GM23338 (cell line): ENCODE results near the gene MMP25. TPM values are rescaled to one million over a fixed set of nuclear protein-coding genes. Genes with fewer than 3 reads are reported as not detected.

Experiments used
- ATAC-seq: fragments of 200-7000 bp; cut with Tn5 transposase; 3 replicates; pipeline ENCODE4 v1.9.1; 2020
- DNase-seq: peaks from one replicate; pipeline ENCODE4 v3.0.0-alpha.2; 2015; ENCODE audit warnings: low spot score
- H2AFZ ChIP-seq: fragments of 200-600 bp; sonication (generic); 2 replicates; pipeline ENCODE4 v1.8.0; 2016; ENCODE audit warnings: antibody characterized with exemption, mild to moderate bottlenecking, moderate library complexity
- H3F3A ChIP-seq: fragments of 200-600 bp; sonication (generic); replicated peaks from 2 replicates; pipeline ENCODE4 v1.8.0; 2017; ENCODE audit warnings: antibody characterized with exemption, mixed run types, low read depth
- H3K27ac ChIP-seq: fragments of 200-600 bp; sonication (generic); 2 replicates; pipeline ENCODE4 v1.6.1; 2016; ENCODE audit warnings: low read depth
- H3K27me3 ChIP-seq: fragments of 200-600 bp; sonication (generic); 2 replicates; pipeline ENCODE4 v1.8.0; 2016; ENCODE audit warnings: mild to moderate bottlenecking, mixed run types, moderate library complexity; ENCODE audit not compliant: insufficient read depth
- H3K36me3 ChIP-seq: fragments of 200-600 bp; sonication (generic); 2 replicates; pipeline ENCODE4 v1.8.0; 2016; ENCODE audit warnings: mild to moderate bottlenecking; ENCODE audit not compliant: insufficient read depth
- H3K4me1 ChIP-seq: fragments of 200-600 bp; sonication (generic); 2 replicates; pipeline ENCODE4 v1.8.0; 2016; ENCODE audit warnings: mild to moderate bottlenecking, moderate library complexity; ENCODE audit not compliant: insufficient read depth
- H3K4me2 ChIP-seq: fragments of 200-600 bp; sonication (generic); 2 replicates; pipeline ENCODE4 v1.7.1; 2017; ENCODE audit warnings: mixed run types
- H3K4me3 ChIP-seq: fragments of 200-600 bp; sonication (generic); 2 replicates; pipeline ENCODE4 v1.6.1; 2016; ENCODE audit warnings: mixed run types
- H3K79me2 ChIP-seq: fragments of 200-600 bp; sonication (generic); replicated peaks from 2 replicates; pipeline ENCODE4 v1.8.0; 2017; ENCODE audit warnings: mild to moderate bottlenecking; ENCODE audit not compliant: insufficient read depth
- H3K9me2 ChIP-seq: fragments of 200-600 bp; sonication (generic); 2 replicates; pipeline ENCODE4 v1.8.0; 2017; ENCODE audit not compliant: insufficient read depth
- H4K20me1 ChIP-seq: fragments of 200-600 bp; sonication (generic); replicated peaks from 2 replicates; pipeline ENCODE4 v1.8.0; 2017; ENCODE audit warnings: mild to moderate bottlenecking; ENCODE audit not compliant: insufficient read depth
- H3K27ac Mint-ChIP-seq: 2 replicates; pipeline ENCODE4 v1.8.0; 2020; ENCODE audit warnings: inconsistent platforms, mild to moderate bottlenecking, moderate library complexity, mixed read lengths
- H3K27me3 Mint-ChIP-seq: 3 replicates; pipeline ENCODE4 v1.8.0; 2022; ENCODE audit warnings: low read depth, mild to moderate bottlenecking, moderate library complexity, mixed read lengths, inconsistent platforms; ENCODE audit not compliant: insufficient read depth, poor library complexity
- H3K36me3 Mint-ChIP-seq: 3 replicates; pipeline ENCODE4 v1.8.0; 2021; ENCODE audit warnings: low read depth, mild to moderate bottlenecking, inconsistent platforms, moderate library complexity, mixed read lengths
- H3K4me1 Mint-ChIP-seq: 3 replicates; pipeline ENCODE4 v1.8.0; 2020; ENCODE audit warnings: mild to moderate bottlenecking, inconsistent platforms, mixed read lengths
- H3K4me3 Mint-ChIP-seq: 3 replicates; pipeline ENCODE4 v1.8.0; 2021; ENCODE audit warnings: moderate library complexity, mild to moderate bottlenecking, inconsistent platforms, mixed read lengths
- H3K9me3 Mint-ChIP-seq: 3 replicates; pipeline ENCODE4 v1.8.0; 2020; ENCODE audit warnings: moderate library complexity, mild to moderate bottlenecking, inconsistent platforms, mixed read lengths
- CREB1 ChIP-seq: fragments of 250-450 bp; sonication (Bioruptor Pico); IDR thresholded peaks from 2 replicates; pipeline ENCODE4 v1.5.0; 2020; ENCODE audit warnings: low read depth, mild to moderate bottlenecking, moderate library complexity
- JUNB ChIP-seq: IDR thresholded peaks from one replicate; pipeline ENCODE4 v1.6.1; 2016; ENCODE audit warnings: antibody characterized with exemption; ENCODE audit not compliant: unreplicated experiment
- STAT1 ChIP-seq: IDR thresholded peaks from one replicate; pipeline ENCODE4 v1.6.1; 2016; ENCODE audit warnings: antibody characterized with exemption; ENCODE audit not compliant: unreplicated experiment
- ZNF114 ChIP-seq: fragments of 250-450 bp; sonication (Bioruptor Pico); IDR thresholded peaks from 2 replicates; pipeline ENCODE4 v1.5.0; 2020; ENCODE audit warnings: mild to moderate bottlenecking, moderate library complexity
- ZNF331 ChIP-seq: fragments of 250-450 bp; sonication (Bioruptor Pico); IDR thresholded peaks from 2 replicates; pipeline ENCODE4 v1.5.0; 2020; ENCODE audit warnings: low read depth, mild to moderate bottlenecking, moderate library complexity
- polyA plus RNA-seq: library from polyadenylated mRNA; unstranded; fragments of >200 nt; fragmentation: Nextera tagmentation; extraction: Ambion mirVana; gene quantifications from 2 replicates; pipeline ENCODE4 v1.2.1, GENCODE V29; 2016
- total RNA-seq: library from RNA; depleted of rRNA; stranded (reverse); fragments of >200 nt; shearing (Covaris generic); gene quantifications from 2 replicates; pipeline ENCODE4 v1.2.3, GENCODE V29; 2014
- TF ChIP-seq, protein P1 (sequence below): IDR thresholded peaks from 2 replicates; pipeline ENCODE4 v1.6.1; 2016; ENCODE audit warnings: antibody characterized with exemption
- TF ChIP-seq, protein P2 (sequence below), 2 experiments: fragments of 200-600 bp in 1 of 2; sonication (generic) in 1 of 2; conservative IDR thresholded peaks; 2 replicates each; pipeline versions ENCODE4 v1.5.1 to v1.6.1; 2016 to 2017; ENCODE audit warnings: antibody characterized with exemption in 2 of 2, low read depth in 2 of 2, mild to moderate bottlenecking in 2 of 2, moderate library complexity in 1 of 2
- TF ChIP-seq, protein P3 (sequence below): IDR thresholded peaks from one replicate; pipeline ENCODE4 v1.6.1; 2018; ENCODE audit warnings: antibody characterized with exemption; ENCODE audit not compliant: unreplicated experiment
- TF ChIP-seq, protein P4 (sequence below): fragments of 250-450 bp; sonication (Bioruptor Pico); IDR thresholded peaks from 2 replicates; pipeline ENCODE4 v1.5.0; 2020; ENCODE audit warnings: mild to moderate bottlenecking, moderate library complexity

The MMP25 gene
- total and polyA plus RNA-seq, 2 experiments from 2014 or later = 7.7 to 15.9 TPM

DNA sequence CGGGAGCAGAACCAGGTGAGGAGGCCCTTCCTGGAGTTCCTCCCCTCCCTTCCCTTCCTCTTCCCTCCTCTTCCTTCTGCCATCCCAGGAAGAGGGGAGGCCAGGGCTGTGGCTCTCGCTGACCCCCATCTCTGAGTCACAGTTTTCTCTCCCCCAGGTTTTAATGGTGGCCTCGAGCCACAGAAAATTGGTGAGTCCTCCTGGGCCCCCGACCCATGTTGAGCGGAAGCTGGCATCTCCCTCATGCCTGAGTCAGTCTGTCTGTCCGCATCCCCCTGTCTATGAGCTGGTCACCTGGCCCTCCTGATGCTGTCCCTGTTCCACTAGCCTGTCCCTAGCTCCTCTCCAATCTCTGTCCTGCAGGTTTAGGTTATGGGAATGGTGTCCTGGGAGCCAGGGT is 46.4 kb upstream of the MMP25 start:
- Histone ChIP-seq H3K79me2 (no peaks in the 10 kb centered on the region), H2AFZ (no peak overlapping the region), H3K27ac (no peak overlapping the region), H3K4me1 (peaks cover 5% of the 10 kb centered on the region; the same call in 1 of the 2 replicates), H3K27me3 (no peaks in the 10 kb centered on the region), H4K20me1 (no peaks in the 10 kb centered on the region), H3K4me2 (no peak overlapping the region), H3F3A (no peaks in the 10 kb centered on the region; the same call in 1 of the 2 replicates), H3K4me3 (no peak overlapping the region), H3K36me3 (no peaks in the 10 kb centered on the region), H3K9me2 (no peaks in the 10 kb centered on the region)
- DNase-seq = no peak
- Mint-ChIP-seq H3K27ac (no peak overlapping the region), H3K4me3 (no peak overlapping the region; the same call in 2 of the 3 replicates), H3K36me3 (peaks cover 4% of the 10 kb centered on the region; the same call in 1 of the 3 replicates), H3K9me3 (no peaks in the 10 kb centered on the region), H3K4me1 (peaks cover 12% of the 10 kb centered on the region; the same call in 2 of the 3 replicates), H3K27me3 (peaks cover 3% of the 10 kb centered on the region)
- TF ChIP-seq JUNB = no peak
- TF ChIP-seq, protein P1, sequence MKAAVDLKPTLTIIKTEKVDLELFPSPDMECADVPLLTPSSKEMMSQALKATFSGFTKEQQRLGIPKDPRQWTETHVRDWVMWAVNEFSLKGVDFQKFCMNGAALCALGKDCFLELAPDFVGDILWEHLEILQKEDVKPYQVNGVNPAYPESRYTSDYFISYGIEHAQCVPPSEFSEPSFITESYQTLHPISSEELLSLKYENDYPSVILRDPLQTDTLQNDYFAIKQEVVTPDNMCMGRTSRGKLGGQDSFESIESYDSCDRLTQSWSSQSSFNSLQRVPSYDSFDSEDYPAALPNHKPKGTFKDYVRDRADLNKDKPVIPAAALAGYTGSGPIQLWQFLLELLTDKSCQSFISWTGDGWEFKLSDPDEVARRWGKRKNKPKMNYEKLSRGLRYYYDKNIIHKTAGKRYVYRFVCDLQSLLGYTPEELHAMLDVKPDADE = no peak
- TF ChIP-seq ZNF114 = no peak
- TF ChIP-seq, protein P2, sequence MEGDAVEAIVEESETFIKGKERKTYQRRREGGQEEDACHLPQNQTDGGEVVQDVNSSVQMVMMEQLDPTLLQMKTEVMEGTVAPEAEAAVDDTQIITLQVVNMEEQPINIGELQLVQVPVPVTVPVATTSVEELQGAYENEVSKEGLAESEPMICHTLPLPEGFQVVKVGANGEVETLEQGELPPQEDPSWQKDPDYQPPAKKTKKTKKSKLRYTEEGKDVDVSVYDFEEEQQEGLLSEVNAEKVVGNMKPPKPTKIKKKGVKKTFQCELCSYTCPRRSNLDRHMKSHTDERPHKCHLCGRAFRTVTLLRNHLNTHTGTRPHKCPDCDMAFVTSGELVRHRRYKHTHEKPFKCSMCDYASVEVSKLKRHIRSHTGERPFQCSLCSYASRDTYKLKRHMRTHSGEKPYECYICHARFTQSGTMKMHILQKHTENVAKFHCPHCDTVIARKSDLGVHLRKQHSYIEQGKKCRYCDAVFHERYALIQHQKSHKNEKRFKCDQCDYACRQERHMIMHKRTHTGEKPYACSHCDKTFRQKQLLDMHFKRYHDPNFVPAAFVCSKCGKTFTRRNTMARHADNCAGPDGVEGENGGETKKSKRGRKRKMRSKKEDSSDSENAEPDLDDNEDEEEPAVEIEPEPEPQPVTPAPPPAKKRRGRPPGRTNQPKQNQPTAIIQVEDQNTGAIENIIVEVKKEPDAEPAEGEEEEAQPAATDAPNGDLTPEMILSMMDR (conservative IDR thresholded peaks at IDR 0.05; ENCODE audit: low read depth in 2 of 2) = no peak
- TF ChIP-seq, protein P3, sequence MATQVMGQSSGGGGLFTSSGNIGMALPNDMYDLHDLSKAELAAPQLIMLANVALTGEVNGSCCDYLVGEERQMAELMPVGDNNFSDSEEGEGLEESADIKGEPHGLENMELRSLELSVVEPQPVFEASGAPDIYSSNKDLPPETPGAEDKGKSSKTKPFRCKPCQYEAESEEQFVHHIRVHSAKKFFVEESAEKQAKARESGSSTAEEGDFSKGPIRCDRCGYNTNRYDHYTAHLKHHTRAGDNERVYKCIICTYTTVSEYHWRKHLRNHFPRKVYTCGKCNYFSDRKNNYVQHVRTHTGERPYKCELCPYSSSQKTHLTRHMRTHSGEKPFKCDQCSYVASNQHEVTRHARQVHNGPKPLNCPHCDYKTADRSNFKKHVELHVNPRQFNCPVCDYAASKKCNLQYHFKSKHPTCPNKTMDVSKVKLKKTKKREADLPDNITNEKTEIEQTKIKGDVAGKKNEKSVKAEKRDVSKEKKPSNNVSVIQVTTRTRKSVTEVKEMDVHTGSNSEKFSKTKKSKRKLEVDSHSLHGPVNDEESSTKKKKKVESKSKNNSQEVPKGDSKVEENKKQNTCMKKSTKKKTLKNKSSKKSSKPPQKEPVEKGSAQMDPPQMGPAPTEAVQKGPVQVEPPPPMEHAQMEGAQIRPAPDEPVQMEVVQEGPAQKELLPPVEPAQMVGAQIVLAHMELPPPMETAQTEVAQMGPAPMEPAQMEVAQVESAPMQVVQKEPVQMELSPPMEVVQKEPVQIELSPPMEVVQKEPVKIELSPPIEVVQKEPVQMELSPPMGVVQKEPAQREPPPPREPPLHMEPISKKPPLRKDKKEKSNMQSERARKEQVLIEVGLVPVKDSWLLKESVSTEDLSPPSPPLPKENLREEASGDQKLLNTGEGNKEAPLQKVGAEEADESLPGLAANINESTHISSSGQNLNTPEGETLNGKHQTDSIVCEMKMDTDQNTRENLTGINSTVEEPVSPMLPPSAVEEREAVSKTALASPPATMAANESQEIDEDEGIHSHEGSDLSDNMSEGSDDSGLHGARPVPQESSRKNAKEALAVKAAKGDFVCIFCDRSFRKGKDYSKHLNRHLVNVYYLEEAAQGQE = no peak
- TF ChIP-seq CREB1 = no peak
- TF ChIP-seq, protein P4, sequence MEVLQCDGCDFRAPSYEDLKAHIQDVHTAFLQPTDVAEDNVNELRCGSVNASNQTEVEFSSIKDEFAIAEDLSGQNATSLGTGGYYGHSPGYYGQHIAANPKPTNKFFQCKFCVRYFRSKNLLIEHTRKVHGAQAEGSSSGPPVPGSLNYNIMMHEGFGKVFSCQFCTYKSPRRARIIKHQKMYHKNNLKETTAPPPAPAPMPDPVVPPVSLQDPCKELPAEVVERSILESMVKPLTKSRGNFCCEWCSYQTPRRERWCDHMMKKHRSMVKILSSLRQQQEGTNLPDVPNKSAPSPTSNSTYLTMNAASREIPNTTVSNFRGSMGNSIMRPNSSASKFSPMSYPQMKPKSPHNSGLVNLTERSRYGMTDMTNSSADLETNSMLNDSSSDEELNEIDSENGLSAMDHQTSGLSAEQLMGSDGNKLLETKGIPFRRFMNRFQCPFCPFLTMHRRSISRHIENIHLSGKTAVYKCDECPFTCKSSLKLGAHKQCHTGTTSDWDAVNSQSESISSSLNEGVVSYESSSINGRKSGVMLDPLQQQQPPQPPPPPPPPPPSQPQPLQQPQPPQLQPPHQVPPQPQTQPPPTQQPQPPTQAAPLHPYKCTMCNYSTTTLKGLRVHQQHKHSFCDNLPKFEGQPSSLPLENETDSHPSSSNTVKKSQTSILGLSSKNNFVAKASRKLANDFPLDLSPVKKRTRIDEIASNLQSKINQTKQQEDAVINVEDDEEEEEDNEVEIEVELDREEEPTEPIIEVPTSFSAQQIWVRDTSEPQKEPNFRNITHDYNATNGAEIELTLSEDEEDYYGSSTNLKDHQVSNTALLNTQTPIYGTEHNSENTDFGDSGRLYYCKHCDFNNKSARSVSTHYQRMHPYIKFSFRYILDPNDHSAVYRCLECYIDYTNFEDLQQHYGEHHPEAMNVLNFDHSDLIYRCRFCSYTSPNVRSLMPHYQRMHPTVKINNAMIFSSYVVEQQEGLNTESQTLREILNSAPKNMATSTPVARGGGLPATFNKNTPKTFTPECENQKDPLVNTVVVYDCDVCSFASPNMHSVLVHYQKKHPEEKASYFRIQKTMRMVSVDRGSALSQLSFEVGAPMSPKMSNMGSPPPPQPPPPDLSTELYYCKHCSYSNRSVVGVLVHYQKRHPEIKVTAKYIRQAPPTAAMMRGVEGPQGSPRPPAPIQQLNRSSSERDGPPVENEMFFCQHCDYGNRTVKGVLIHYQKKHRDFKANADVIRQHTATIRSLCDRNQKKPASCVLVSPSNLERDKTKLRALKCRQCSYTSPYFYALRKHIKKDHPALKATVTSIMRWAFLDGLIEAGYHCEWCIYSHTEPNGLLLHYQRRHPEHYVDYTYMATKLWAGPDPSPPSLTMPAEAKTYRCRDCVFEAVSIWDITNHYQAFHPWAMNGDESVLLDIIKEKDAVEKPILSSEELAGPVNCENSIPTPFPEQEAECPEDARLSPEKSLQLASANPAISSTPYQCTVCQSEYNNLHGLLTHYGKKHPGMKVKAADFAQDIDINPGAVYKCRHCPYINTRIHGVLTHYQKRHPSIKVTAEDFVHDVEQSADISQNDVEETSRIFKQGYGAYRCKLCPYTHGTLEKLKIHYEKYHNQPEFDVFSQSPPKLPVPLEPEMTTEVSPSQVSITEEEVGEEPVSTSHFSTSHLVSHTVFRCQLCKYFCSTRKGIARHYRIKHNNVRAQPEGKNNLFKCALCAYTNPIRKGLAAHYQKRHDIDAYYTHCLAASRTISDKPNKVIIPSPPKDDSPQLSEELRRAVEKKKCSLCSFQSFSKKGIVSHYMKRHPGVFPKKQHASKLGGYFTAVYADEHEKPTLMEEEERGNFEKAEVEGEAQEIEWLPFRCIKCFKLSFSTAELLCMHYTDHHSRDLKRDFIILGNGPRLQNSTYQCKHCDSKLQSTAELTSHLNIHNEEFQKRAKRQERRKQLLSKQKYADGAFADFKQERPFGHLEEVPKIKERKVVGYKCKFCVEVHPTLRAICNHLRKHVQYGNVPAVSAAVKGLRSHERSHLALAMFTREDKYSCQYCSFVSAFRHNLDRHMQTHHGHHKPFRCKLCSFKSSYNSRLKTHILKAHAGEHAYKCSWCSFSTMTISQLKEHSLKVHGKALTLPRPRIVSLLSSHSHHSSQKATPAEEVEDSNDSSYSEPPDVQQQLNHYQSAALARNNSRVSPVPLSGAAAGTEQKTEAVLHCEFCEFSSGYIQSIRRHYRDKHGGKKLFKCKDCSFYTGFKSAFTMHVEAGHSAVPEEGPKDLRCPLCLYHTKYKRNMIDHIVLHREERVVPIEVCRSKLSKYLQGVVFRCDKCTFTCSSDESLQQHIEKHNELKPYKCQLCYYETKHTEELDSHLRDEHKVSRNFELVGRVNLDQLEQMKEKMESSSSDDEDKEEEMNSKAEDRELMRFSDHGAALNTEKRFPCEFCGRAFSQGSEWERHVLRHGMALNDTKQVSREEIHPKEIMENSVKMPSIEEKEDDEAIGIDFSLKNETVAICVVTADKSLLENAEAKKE (CRISPR knock-in tag) = no peak
- TF ChIP-seq STAT1 = no peak
- no peak for TF ChIP-seq ZNF331
- ATAC-seq = no peak
